NCI-H774 (cell line): ENCODE data around the gene CCL8.

Experiments
- DNase-seq: peaks from one replicate; lab custom pipeline; 2025; lab: John Stamatoyannopoulos, UW

CCL8 gene

DNA sequence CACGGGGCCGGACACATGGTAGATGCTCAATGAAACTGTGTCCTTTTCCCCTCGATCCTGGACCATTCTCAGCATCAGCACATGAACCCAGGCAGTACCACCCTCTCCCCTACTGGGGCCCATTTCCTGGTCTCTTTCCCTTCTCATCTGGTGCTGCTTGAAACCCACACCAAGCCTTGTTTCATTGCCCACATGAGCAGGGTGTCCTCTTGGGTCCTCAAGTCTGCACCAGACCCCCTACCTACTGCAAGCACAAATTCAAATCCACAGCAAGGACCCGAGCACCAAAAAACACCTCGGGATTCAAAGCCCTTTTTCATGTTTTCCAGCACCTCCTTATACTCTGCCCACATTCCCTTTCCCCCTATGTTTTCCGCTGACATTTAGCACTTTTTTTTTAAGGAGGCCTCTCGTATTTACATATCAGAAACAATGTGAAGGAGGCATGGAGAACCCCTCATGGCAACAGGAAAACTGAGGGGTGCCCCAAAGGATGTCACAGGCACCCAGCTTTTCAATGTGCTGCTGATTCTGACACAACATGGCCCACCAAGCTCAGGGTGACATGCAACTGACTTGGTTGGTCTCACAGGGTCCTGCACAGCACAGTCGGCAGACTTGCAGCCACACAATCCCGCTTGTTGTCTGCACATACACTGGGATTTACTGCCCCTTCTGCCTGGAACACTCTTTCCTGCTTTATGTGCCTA is 48.4 kb downstream of the CCL8 start:
- DNase-seq = no peak

DNA sequence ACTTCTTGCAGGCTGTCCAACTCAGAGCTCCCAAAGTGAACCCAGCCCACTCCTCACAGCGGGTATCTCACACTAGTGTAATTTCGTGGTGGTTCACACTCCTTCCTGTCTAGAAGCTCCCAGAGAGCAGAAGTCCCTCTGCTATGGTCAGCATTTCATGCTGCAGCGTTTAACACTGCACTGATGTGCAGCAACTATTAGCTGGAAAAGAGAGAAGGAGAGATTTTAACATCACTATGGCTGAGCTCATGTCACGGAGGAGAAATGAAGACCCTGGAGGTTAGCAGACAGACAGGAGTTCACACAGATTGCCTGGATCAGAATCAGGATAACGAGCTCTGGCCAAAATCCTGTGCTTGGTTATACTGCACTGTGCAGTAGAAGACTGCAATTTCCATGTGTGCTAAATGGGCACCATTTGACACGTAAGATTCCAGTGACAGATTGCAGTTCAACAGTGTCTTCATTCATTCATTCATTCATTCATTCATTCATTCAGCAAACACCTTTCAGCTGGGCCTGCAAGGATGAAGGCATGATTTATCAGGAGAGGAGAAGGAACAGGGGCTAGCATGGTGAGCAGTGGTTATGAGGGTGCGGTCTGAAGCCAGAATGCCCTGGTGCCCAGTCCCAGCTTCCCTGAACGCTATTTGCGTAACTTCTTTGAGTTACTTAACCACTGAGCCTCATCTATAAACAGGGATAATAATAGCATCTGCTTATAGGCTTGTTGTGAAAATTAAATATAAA is 49.1 kb downstream of the CCL8 start:
- no peak for DNase-seq

DNA sequence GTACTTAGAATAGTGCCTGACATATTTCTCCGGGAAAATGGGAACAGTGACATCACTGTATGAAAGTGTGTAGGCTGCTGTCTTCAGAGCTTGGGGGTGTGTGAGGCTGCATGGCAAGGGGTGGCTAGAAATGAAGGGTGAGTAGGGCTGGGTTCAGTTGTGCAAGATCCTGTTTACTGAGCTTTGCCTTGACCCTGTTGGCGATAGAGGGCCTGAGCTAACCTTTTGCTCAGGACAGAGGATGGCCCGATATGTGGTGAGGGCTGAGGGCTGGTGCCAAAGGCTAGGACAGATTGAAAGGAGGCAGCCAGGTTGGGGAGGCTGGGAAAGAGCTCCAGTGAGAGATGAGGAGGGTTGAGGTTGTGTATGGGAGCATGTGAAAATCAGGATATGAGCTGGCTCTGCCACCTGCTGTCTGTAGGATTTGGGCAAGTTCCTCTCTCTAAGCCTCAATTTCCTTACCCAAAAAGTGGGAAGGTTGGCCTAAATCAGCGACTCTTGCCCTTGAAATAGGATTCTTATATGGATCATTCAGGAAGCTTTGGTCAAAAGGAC is 49.8 kb downstream of the CCL8 start:
- DNase-seq = no peak

DNA sequence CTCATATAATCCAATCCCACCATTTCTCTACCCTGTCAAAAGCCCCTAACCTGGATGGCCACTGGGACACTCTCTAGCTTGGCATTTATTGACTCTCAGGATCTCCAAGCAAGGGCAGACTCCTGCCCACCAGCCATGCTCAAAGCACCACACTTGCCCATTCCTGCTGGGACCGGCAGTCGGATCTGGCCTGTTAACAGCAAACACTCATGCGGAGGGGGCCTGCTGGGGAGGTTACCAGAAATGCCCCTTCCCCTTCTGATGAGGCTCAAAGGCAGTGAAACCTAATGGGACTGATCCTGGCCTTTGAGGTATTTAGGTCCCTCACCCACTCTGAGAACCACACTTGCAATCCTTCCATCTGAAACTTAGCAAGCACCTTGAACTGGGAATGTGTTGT is 50.3 kb downstream of the CCL8 start:
- DNase-seq = no peak

DNA sequence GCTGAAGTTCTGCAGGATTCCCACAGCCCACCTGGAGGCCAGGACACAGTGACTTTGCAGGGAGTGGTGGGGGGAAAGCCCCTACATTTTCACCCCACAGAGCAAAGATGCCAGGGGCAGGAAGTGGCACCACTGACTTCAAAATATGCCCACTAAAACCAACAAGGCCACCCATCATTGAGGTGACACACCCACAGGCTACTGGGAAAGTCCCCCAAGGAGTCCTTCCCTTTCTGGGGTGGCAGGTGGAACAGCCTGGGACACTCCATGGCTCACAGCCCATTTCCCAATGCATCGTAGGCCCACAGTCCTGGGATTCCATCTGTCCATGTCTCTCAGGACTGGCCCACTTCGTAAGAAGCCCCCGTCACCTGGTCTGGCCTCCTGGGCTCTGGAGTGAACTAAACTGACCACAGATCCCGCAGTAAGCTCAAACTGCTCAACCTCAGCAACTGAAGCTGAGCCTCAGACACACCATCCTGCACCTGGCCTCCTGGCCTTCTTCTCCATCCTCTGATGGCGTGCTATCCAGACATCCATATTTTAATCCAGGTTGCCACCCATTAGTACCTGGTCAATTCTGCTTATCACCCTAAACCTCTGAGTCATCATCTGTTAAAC is 51.3 kb downstream of the CCL8 start:
- no peak for DNase-seq

DNA sequence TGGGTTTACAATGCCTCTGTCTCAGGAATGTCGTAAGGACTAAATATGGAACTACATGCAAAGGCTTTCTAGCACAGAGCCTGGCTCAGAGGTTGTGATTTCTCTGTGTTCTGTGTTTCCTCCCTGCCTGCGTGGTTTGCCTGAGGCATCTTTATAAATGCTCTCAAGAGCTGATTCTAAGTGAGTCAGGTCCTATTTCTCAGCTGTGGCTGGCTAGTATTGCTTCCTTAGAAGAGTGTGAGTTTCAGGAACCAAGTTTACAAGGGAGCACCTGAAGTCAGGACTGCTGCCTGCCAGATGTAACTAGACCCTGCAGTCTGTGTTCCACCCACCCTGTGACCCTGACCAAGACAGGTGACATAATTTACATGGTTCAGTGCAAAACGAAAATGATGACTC is 51.8 kb downstream of the CCL8 start:
- DNase-seq = no peak
